Astrocyte of the hippocampus (primary cell): ENCODE results near the gene S100B.

Experiments
- DNase-seq: peaks from one replicate; pipeline ENCODE4 v3.0.0; 2011; ENCODE audit warnings: low read depth, low spot score

The S100B gene

GRCh38 chr21:46627726-46628125, 22.8 kb upstream of the S100B start:
- DNase-seq, result no peak

- DNase-seq, result no peak
Observed at GRCh38 chr21:46626975-46627501, 22.2 kb upstream of the S100B start.

- no peak for DNase-seq
Observed at GRCh38 chr21:46626536-46626935, 21.7 kb upstream of the S100B start.

- no peak for DNase-seq
Observed at GRCh38 chr21:46625759-46626158, 20.9 kb upstream of the S100B start.

- DNase-seq, result no peak
Observed at GRCh38 chr21:46624050-46624449, 19.2 kb upstream of the S100B start.

GRCh38 chr21:46622226-46622625, 17.3 kb upstream of the S100B start:
- DNase-seq, result peak; percentile 78

GRCh38 chr21:46621457-46622182, 16.7 kb upstream of the S100B start:
- no peak for DNase-seq

- no peak for DNase-seq
Observed at GRCh38 chr21:46620846-46621245, 16.0 kb upstream of the S100B start.

GRCh38 chr21:46619846-46620245, 15.0 kb upstream of the S100B start:
- DNase-seq, result no peak

- DNase-seq, result no peak
Observed at GRCh38 chr21:46618738-46619379, 14.0 kb upstream of the S100B start.

GRCh38 chr21:46617267-46618051, 12.6 kb upstream of the S100B start:
- no peak for DNase-seq

GRCh38 chr21:46616656-46617055, 11.8 kb upstream of the S100B start:
- no peak for DNase-seq

- DNase-seq, result no peak
Observed at GRCh38 chr21:46616050-46616449, 11.2 kb upstream of the S100B start.

- no peak for DNase-seq
Observed at GRCh38 chr21:46613391-46613790, 8.5 kb upstream of the S100B start.

- no peak for DNase-seq
Observed at GRCh38 chr21:46610018-46610701, 5.3 kb upstream of the S100B start.

GRCh38 chr21:46608672-46609111, 3.8 kb upstream of the S100B start:
- DNase-seq, result no peak

GRCh38 chr21:46607636-46608035, 2.8 kb upstream of the S100B start:
- DNase-seq, result no peak

GRCh38 chr21:46606427-46606813, 1.5 kb upstream of the S100B start:
- no peak for DNase-seq

GRCh38 chr21:46605767-46606426, 1.0 kb upstream of the S100B start:
- DNase-seq, result no peak

GRCh38 chr21:46604329-46604974, 430 bp downstream of the S100B start:
- no peak for DNase-seq

- peak; percentile 42 for DNase-seq
Observed at GRCh38 chr21:46603228-46603627, 1.7 kb downstream of the S100B start.
